Measurements from ENCODE around the gene RENBP.

GRCh38 chrX:153966283-153966688 lies 21.8 kb upstream of the RENBP start:
- TF ChIP-seq CTCF (IDR thresholded peaks at IDR 0.05): no peak
- peak in 1 of 2 donors; percentile 30 for TF ChIP-seq POLR2A (IDR thresholded peaks at IDR 0.05)
